Stimulated activated CD8-positive, alpha-beta memory T cell treated with anti-CD3 and anti-CD28 coated beads, Interleukin-4, amount 100 ng/mL, for 4 hours (primary cell): ENCODE measurements around the gene RAB5B.
"Not testable (repeated sequence)": the region's sequence is repeated elsewhere in the genome, so short reads cannot be mapped to it uniquely, and the experiment has no call there.

Source experiments
- DNase-seq, 2 donors: peaks; one replicate each; pipeline ENCODE4 v3.0.0-alpha.2; 2020; ENCODE audit warnings: low read depth in 2 of 2, low spot score in 1 of 2

Gene RAB5B

DNA sequence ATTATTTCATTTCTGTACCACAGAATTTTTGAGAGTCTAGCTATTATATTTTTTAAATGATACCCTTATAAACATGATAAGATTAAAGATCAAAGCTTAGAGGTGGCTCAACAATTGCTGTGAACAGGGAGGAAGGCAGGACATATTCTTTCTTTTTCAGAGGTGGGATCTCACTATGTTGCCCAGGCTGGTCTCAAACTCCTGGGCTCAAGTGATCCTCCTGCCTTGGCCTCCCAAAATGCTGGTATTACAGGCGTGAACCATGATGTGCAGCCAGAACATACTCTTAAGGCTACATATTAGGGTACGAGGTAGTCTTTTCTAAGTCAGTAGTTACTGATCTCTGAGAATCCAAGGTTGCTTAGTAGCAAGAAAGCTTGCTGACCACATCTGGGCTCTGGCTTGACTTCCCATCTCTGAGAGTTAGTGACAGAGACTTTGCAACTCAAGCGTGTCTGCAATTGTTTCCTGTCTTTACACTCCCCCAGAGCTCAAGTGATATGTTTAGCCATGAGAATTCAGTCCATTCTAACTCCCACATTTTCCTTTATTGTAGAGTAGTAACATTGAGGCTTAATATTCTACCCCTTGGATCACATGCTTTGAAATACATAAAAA lies 8.6 kb downstream of the RAB5B start:
- DNase-seq = no peak

DNA sequence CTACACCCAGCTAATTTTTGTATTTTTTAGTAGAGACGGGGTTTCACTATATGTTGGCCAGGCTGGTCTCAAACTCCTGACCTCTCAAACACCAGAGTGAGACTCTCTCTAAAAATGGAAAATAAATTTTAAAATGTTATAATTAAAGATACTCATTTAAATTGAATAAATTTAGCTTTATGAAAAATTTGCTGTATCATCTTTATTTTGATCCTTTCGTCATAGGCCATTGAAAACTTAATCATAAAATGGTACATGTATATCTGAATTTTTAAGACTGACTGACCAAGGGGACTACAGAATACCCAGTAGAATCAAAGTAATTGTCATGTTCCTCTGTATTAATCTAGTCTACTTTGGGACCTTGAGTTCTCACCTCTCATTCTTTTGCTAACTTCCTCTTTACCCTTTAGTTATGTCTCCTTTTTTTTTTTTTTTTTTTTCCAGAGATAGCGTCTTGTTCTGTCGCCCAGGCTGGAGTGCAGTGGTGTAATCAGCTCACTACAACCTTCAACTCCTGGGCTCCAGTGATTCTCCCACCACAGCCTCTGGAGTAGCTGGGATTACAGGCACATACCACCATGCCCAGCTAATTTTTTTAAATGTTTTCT lies 9.5 kb downstream of the RAB5B start:
- no peak for DNase-seq

GRCh38 chr12:55984861-55985260 lies 11.0 kb downstream of the RAB5B start:
- no peak for DNase-seq

DNA sequence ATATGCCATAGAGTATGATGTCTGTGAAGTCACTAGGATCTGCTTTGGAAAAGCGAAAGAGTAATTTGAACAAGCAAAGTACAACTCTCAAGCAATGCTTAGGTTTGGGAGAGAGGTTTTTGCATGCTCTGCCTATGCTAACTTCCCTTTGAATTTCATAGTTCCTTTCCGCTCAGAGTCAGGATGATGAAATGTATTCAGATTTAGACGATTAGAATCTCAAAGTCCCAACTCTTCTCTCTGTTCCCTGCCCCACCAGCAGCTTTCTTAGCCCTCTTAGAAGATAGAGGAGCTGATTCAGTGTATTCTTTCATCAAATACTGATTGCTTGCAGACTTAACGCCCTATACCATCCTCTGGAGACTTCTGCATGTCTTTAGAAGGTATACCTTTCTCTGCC lies 11.5 kb downstream of the RAB5B start:
- no peak for DNase-seq

DNA sequence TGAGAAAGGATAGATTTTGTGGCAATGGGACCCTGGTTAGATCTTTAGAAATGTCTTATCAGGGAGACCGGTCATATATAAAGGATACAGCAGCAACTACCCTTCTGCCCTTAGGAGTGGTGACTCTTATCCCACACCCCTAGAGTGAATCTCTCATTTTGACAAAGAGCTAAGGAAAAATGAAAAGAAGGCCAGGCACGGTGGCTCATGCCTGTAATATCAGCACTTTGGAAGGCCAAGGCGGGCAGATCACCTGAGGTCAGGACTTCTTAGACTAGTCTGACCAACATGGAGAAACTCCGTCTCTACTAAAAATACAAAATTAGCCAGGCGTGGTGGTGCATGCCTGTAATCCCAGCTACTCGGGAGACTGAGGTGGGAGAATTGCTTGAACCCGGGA lies 12.1 kb downstream of the RAB5B start:
- DNase-seq = not testable (repeated sequence)

GRCh38 chr12:55991110-55991509 lies 17.2 kb downstream of the RAB5B start:
- DNase-seq = no peak

DNA sequence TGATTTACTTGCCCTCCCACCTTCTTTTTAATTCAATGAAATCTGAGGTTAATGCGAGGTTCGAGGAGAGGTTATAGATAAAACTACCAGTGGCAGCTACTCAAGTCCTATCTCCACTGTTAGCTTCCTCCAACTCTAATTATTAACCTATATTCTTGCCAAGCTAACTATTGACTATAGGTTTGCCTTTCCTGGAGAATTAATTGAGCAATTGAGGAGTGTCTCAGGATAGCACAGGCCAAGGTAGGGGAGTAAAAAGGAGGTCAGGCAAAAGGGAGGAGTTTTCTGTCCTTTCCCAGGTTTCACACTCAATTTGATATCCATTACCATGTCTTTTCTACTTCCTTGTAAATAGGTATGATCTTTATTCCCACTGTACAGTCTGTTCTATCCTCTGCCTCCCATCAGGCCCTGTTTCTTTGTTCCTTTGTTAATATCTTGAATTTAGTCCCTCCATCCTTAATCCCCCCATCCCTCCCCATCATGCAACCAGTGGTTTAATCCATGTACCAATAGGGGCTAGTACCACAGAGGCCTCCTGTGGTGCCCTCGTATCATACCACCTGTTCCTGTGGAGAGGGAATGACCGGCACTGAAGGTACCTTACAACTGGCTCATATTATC lies 19.5 kb downstream of the RAB5B start:
- no peak for DNase-seq

GRCh38 chr12:55995366-55995765 lies 21.5 kb downstream of the RAB5B start:
- no peak for DNase-seq

DNA sequence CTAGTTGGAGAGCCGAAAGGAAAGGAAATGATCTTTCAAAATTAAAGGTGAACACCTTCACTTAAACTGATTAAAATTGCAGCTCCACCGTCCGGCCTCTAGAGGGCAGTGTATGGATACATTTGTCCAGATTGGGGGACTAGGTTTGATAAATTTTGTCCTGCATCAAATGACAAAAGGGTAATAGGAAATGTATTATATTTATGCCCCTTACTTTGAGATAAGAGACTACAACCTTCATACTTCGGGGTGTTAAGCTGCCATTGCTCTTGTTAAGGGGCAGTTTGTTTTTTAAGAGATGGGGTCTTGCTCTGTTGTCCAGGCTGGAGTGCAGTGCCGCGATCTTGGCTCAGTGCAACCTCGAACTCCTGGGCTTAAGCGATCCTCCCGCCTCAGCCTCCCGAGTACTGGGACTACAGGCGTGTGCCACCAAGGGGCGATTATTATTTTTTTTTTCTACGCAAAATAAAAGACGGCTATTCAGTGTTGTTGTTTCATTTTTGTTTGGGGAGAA lies 22.4 kb downstream of the RAB5B start:
- DNase-seq = peak; percentile 29 to 40

- DNase-seq = no peak
These were observed 23.0 kb downstream of the RAB5B start, which contains the start of gene SUOX for GRCh38 chr12:55996715-55997534. Gene SUOX (plus strand): TSS chr12:55997276. CDS start chr12:56002222, 4,946 bp downstream.

GRCh38 chr12:55997535-55997859 lies 23.6 kb downstream of the RAB5B start:
- no peak for DNase-seq

- not testable (repeated sequence) for DNase-seq
These were observed 25.6 kb downstream of the RAB5B start for GRCh38 chr12:55999522-55999921.

GRCh38 chr12:55999999-56000540 lies 26.2 kb downstream of the RAB5B start:
- not testable (repeated sequence) for DNase-seq

DNA sequence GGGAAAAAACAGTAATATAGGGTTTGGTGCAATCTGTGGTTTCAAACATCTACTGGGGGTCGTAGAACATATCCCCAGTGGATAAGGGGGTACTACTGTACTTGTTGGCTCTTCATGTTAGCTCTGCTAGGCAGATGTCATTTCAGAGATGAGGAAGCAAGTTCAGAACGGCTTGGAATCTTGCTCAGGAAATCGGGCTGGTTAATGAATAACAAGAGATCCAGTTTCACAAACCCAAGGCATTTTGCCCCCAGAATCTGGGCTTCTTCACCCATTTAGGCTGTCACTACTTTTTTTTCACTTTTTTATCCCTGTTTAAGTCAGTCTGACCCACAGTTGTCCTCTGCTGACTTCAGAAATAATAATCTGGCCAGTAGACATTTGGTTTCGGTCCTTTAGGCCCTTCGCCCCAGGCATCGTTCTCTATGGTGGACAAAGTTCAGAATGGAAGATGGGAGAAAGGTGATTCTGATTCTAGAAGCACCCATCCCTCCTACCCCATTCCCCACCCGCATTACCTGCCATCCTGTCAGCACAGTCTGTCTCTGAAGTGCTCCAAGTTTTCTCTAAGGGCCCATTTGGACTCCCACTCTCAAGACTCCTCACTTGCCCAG lies 27.7 kb downstream of the RAB5B start:
- DNase-seq = no peak

- DNase-seq = not testable (repeated sequence)
These were observed 29.5 kb downstream of the RAB5B start for GRCh38 chr12:56003376-56003775.

DNA sequence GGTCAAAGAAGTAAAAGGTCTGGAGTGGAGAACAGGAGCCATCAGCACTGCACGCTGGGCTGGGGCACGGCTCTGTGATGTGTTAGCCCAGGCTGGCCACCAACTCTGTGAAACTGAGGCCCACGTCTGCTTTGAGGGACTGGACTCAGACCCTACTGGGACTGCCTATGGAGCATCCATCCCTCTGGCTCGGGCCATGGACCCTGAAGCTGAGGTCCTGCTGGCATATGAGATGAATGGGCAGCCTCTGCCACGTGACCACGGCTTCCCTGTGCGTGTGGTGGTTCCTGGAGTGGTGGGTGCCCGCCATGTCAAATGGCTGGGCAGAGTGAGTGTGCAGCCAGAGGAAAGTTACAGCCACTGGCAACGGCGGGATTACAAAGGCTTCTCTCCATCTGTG lies 30.3 kb downstream of the RAB5B start:
- no peak for DNase-seq

DNA sequence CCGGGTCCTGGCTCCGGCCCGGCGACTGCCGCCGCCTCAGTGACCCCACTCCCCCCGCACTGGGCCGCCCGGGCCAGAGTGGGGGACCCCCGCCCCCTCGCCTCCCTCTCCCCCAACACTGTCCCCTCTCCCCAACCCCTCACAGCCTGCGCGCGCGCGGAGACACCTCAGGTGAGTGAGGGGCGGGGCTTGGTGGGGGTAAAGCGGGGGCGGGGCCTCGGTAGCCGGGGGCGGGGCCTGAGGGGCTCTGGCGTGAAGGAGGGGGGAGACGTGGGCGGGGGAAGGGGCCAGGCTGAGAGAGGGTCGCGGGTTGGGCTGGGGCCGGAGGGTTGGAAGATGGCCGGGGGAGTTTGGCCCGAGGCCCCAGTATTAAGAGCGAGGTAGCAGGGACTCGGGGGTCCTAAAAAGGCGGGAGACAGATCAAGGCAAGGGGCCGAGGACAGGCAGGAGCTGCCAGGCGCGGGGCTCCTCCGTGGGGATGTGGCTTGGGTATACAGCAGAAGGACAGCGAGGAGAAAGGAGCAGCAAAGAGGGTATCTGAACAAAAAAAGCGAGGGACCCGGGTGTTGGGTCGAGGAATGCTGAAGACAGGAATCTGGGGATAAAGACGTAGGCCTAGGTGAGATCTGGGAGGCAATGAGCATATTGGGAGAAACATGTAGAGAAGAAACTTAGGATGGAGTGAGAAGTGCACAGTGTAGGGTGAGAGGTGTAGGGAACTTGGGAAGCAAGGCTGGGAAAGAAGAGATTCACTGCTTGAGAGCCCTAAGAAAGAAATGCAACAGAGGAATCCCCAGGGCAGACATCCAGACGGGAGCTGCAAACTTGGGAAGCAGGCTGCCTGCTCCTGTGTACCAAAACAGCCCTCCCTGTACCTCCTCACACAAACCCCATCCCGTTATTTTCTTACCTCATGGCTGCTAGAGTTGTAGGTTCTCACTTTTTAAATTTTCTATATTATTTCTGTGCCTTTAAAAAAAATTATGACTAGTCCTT lies 34.0 kb downstream of the RAB5B start:
- DNase-seq = peak; percentile 33 to 40

- DNase-seq = no peak
These were observed 36.3 kb downstream of the RAB5B start for GRCh38 chr12:56010111-56010570.

GRCh38 chr12:56011509-56012090 lies 37.7 kb downstream of the RAB5B start:
- no peak for DNase-seq
